OCI-LY7 (cell line): ENCODE results near the gene NPEPL1. TPM values are rescaled to one million over a fixed set of nuclear protein-coding genes. Genes with fewer than 3 reads are reported as not detected.

ENCODE experiments used
- BruUV-seq: library from RNA; stranded (reverse); fragments of 400-500 nt; replicated peaks from 2 replicates; lab custom pipeline; 2021; lab: Mats Ljungman, UMichigan
- CTCF ChIA-PET: fragments of 300-600 bp; sonication (Branson Sonifier 250); formaldehyde crosslinking; loops from one replicate; lab custom pipeline; 2022; ENCODE audit warnings: antibody characterized with exemption; ENCODE audit not compliant: unreplicated experiment; lab: Charles Lee
- POLR2A ChIA-PET: fragments of 300-600 bp; sonication (Branson Sonifier 250); formaldehyde crosslinking; loops from one replicate; lab custom pipeline; 2022; ENCODE audit warnings: antibody characterized with exemption; lab: Charles Lee
- DNase-seq: peaks from one replicate; pipeline ENCODE4 v3.0.0-alpha.2; 2015; ENCODE audit warnings: low spot score
- H2AFZ ChIP-seq: fragments of 200-600 bp; sonication (generic), shearing (Covaris generic); 2 replicates; pipeline ENCODE4 v1.6.1; 2014; ENCODE audit warnings: mild to moderate bottlenecking, antibody characterized with exemption, low read length, moderate library complexity
- H3K27ac ChIP-seq: fragments of 200-600 bp; sonication (generic); 2 replicates; pipeline ENCODE4 v1.5.1; 2014; ENCODE audit warnings: mixed run types, low read depth, mild to moderate bottlenecking, moderate library complexity, low read length, inconsistent platforms; ENCODE audit not compliant: poor library complexity, severe bottlenecking
- H3K36me3 ChIP-seq: fragments of 200-600 bp; sonication (generic); 2 replicates; pipeline ENCODE4 v1.6.1; 2014; ENCODE audit warnings: mild to moderate bottlenecking, antibody characterized with exemption, low read length, moderate library complexity, mixed read lengths; ENCODE audit not compliant: insufficient read depth
- H3K4me1 ChIP-seq: fragments of 200-600 bp; sonication (generic); 2 replicates; pipeline ENCODE4 v1.5.1; 2014; ENCODE audit warnings: mild to moderate bottlenecking, low read length; ENCODE audit not compliant: insufficient read depth, poor library complexity, severe bottlenecking
- H3K4me2 ChIP-seq: fragments of 200-600 bp; sonication (generic); 2 replicates; pipeline ENCODE4 v1.6.1; 2014; ENCODE audit warnings: mild to moderate bottlenecking, low read length
- H3K4me3 ChIP-seq: fragments of 200-600 bp; sonication (generic); 2 replicates; pipeline ENCODE4 v1.5.1; 2014; ENCODE audit warnings: mild to moderate bottlenecking, low read depth, low read length; ENCODE audit not compliant: poor library complexity, severe bottlenecking
- H3K79me2 ChIP-seq: fragments of 200-600 bp; sonication (generic); 2 replicates; pipeline ENCODE4 v1.6.1; 2016; ENCODE audit warnings: low read depth, mild to moderate bottlenecking, low read length, moderate library complexity, mixed read lengths; ENCODE audit not compliant: insufficient read depth
- H3K9me2 ChIP-seq: fragments of 200-600 bp; sonication (generic); 2 replicates; pipeline ENCODE4 v1.6.1; 2016; ENCODE audit warnings: mild to moderate bottlenecking, low read length, mixed read lengths; ENCODE audit not compliant: insufficient read depth
- H3K9me3 ChIP-seq: fragments of 200-600 bp; sonication (generic); 2 replicates; pipeline ENCODE4 v1.6.1; 2014; ENCODE audit warnings: mild to moderate bottlenecking, mixed run types, low read length, mixed read lengths
- H4K20me1 ChIP-seq: fragments of 200-600 bp; sonication (generic); 2 replicates; pipeline ENCODE4 v1.6.1; 2014; ENCODE audit warnings: mild to moderate bottlenecking, antibody characterized with exemption, low read length, moderate library complexity, mixed read lengths; ENCODE audit not compliant: insufficient read depth
- CTCF ChIP-seq: fragments of 200-600 bp; sonication (generic); conservative IDR thresholded peaks from 2 replicates; pipeline ENCODE4 v1.5.1; 2014; ENCODE audit warnings: mild to moderate bottlenecking, antibody characterized with exemption, low read length, moderate library complexity, mixed read lengths
- EZH2phosphoT487 ChIP-seq: fragments of 200-600 bp; sonication (generic); IDR thresholded peaks from 2 replicates; pipeline ENCODE4 v1.6.1; 2018; ENCODE audit warnings: low read depth, borderline replicate concordance, mild to moderate bottlenecking, mixed run types, antibody characterized with exemption, low read length, moderate library complexity, mixed read lengths
- intact Hi-C: fragments of 100-400 bp; cut with micrococcal nuclease; formaldehyde crosslinking; loops from one replicate; pipeline ENCODE4 v1.10.0; 2022; ENCODE audit not compliant: unreplicated experiment
- total RNA-seq, 2 experiments: library from RNA; depleted of rRNA in 1 of 2; stranded (reverse); fragments of >200 nt in 1 of 2; shearing (Covaris generic) in 1 of 2; gene quantifications; 2 replicates each; pipeline ENCODE4 v1.2.3, GENCODE V29; 2014 to 2022

NPEPL1 gene
- total RNA-seq, 2 experiments from 2014 or later: 3.4 to 11.5 TPM

DNA sequence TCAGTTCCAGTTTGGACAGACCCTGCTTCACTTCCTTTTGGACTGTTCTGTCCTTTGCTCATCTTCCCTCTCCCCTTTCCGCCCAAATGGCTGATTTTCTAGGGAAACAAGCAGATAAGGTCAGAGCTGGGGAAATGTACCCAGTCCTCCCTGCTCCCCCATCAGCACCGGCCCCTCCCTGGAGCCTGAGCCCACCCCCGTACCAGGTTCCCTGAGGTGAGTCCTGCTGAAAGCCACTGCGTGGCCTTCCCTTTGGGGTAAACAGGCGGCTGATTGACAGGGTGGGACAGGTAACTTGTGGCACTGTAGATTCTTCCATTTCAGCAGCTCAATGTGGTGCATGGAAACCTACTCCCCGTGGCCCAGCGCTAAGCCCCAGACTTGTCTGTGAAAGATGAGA lies 70.5 kb downstream of the NPEPL1 start:
- POLR2A ChIA-PET: no interaction called here
- no peak overlapping the region for H3K27ac ChIP-seq
- H2AFZ ChIP-seq: no peak overlapping the region
- no TSS peak for BruUV-seq
- H3K79me2 ChIP-seq: no peaks in the 10 kb centered on the region
- no peak overlapping the region for H3K4me2 ChIP-seq
- no peak for DNase-seq
- TF ChIP-seq CTCF: no peak
- no peak for TF ChIP-seq EZH2phosphoT487
- no peaks in the 10 kb centered on the region for H3K9me3 ChIP-seq
- H3K9me2 ChIP-seq: no peaks in the 10 kb centered on the region
- CTCF ChIA-PET: no interaction called here
- no peaks in the 10 kb centered on the region for H3K4me1 ChIP-seq
- H3K4me3 ChIP-seq: no peak overlapping the region
- no peaks in the 10 kb centered on the region for H4K20me1 ChIP-seq
- H3K36me3 ChIP-seq: no peaks in the 10 kb centered on the region
- intact Hi-C loops: no loop called here

Other genes starting within 250 kb of the NPEPL1 start
- not detected in 2 replicates for gene APCDD1L, start 177.4 kb upstream of the NPEPL1 start, total RNA-seq (2014; rRNA removed; shearing (Covaris generic))
- not detected in 2 replicates for gene APCDD1L, start 177.4 kb upstream of the NPEPL1 start, total RNA-seq (2022)
- gene STX16, start 41.5 kb upstream of the NPEPL1 start, total RNA-seq (2014; rRNA removed; shearing (Covaris generic)): 48.2 and 50.5 TPM in 2 replicates
- gene STX16, start 41.5 kb upstream of the NPEPL1 start, total RNA-seq (2022): 84.2 and 89.5 TPM in 2 replicates
- 6.5 and 7.7 TPM in 2 replicates for gene GNAS-AS1, start 158.1 kb downstream of the NPEPL1 start, total RNA-seq (2014; rRNA removed; shearing (Covaris generic))
- 11.6 and 11.7 TPM in 2 replicates for gene GNAS-AS1, start 158.1 kb downstream of the NPEPL1 start, total RNA-seq (2022)
- 546 and 638 TPM in 2 replicates for gene GNAS, start 159.9 kb downstream of the NPEPL1 start, total RNA-seq (2014; rRNA removed; shearing (Covaris generic))
- gene GNAS, start 159.9 kb downstream of the NPEPL1 start, total RNA-seq (2022): 913 and 950 TPM in 2 replicates